Measurements from ENCODE around the gene FOXP1.

DNA sequence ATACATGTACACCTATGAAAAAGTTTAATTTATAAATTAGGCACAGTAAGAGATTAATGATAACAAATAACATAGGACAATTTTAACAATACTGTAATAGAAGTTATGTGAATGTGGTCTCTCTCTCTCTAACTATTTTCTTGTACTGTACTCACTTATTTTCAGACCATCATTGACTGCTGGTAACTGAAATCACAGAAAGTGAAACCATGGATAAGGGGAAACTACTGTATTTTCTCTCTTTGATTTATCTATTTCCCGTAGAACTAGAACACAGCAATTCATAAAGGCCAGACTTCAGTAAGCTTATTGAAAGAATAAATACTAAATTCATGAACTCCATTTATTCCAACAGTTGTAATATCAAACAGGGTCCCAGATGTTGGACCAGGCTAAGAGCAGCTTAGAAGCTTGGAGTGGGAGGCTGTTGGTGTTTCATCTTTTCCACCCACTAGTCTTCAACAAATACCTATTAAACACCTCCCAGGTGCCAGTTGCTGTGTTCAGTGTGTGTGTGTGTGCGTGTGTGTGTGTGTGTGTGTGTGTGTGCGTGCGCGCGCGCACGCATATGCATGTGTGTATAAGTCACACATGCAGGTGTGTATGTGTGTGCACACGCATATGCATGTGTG, 235.4 kb downstream of the FOXP1 start:
- TF ChIP-seq, protein P1, sequence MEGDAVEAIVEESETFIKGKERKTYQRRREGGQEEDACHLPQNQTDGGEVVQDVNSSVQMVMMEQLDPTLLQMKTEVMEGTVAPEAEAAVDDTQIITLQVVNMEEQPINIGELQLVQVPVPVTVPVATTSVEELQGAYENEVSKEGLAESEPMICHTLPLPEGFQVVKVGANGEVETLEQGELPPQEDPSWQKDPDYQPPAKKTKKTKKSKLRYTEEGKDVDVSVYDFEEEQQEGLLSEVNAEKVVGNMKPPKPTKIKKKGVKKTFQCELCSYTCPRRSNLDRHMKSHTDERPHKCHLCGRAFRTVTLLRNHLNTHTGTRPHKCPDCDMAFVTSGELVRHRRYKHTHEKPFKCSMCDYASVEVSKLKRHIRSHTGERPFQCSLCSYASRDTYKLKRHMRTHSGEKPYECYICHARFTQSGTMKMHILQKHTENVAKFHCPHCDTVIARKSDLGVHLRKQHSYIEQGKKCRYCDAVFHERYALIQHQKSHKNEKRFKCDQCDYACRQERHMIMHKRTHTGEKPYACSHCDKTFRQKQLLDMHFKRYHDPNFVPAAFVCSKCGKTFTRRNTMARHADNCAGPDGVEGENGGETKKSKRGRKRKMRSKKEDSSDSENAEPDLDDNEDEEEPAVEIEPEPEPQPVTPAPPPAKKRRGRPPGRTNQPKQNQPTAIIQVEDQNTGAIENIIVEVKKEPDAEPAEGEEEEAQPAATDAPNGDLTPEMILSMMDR (IDR thresholded peaks at IDR 0.05): no peak
- TF ChIP-seq POLR2AphosphoS5 (IDR thresholded peaks at IDR 0.05) (no peak), POLR2A (IDR thresholded peaks at IDR 0.05) (no peak)

Data from breast epithelium (tissue), 3 donors.